HepG2 (cell line): ENCODE measurements around the gene ZBTB7C. TPM values are rescaled to one million over a fixed set of nuclear protein-coding genes. Genes with fewer than 3 reads are reported as not detected.

Experiments used
- ATAC-seq: fragments of 200-7000 bp; cut with Tn5 transposase; 3 replicates; pipeline ENCODE4 v1.9.1; 2020; ENCODE audit warnings: mild to moderate bottlenecking, moderate library complexity
- BruUV-seq: library from RNA; stranded (reverse); fragments of 400-500 nt; replicated peaks from 2 replicates; lab custom pipeline; 2021; lab: Mats Ljungman, UMichigan
- CTCF ChIA-PET: fragments of 300-600 bp; formaldehyde crosslinking; extraction: SDS; loops from one replicate; lab custom pipeline; 2021; ENCODE audit warnings: low total read pairs, inconsistent platforms, low intra/inter-chr PET ratio; lab: Yijun Ruan, JAX
- POLR2A ChIA-PET: fragments of 350-600 bp; sonication (Branson Sonifier 250); formaldehyde crosslinking; loops from one replicate; lab custom pipeline; 2020; ENCODE audit warnings: antibody characterized with exemption, inconsistent platforms; lab: Yijun Ruan, JAX
- DNase-seq: peaks from one replicate; pipeline ENCODE4 v3.0.0-alpha.2; 2015; ENCODE audit warnings: low spot score
- FAIRE-seq: peaks from 3 replicates; lab custom pipeline; 2011; peaks lifted over from hg19 to GRCh38; lab: Jason Lieb, UNC
- H2AFZ ChIP-seq: one replicate; pipeline ENCODE4 v1.6.1; 2011; ENCODE audit warnings: low read length, inconsistent platforms
- H3K27ac ChIP-seq: fragments of 300-600 bp; 3 replicates; pipeline ENCODE4 v1.8.0; 2011; ENCODE audit warnings: mixed run types, mild to moderate bottlenecking, mixed read lengths, low read length, inconsistent platforms; ENCODE audit not compliant: insufficient read depth; ENCODE audit errors: extremely low read length
- H3K27me3 ChIP-seq, 2 experiments: fragments of 200-600 bp in 1 of 2; 2 replicates in 1 of 2; 3 replicates in 1 of 2; pipeline versions ENCODE4 v1.6.0 to v1.8.0; 2011; ENCODE audit warnings: low read length in 2 of 2, mild to moderate bottlenecking in 2 of 2, moderate library complexity in 2 of 2, inconsistent platforms in 1 of 2; ENCODE audit not compliant: insufficient read depth in 2 of 2, control insufficient read depth in 1 of 2
- H3K36me3 ChIP-seq, 2 experiments: fragments of 200-600 bp in 1 of 2; replicated peaks in 1 of 2; 2 replicates in 1 of 2; 3 replicates in 1 of 2; pipeline versions ENCODE4 v1.5.1 to v1.8.0; 2011; ENCODE audit warnings: low read length in 2 of 2, inconsistent platforms in 1 of 2; ENCODE audit not compliant: insufficient read depth in 2 of 2, control insufficient read depth in 1 of 2
- H3K4me1 ChIP-seq: 2 replicates; pipeline ENCODE4 v1.5.1; 2012; ENCODE audit warnings: low read length, inconsistent platforms; ENCODE audit not compliant: insufficient read depth
- H3K4me2 ChIP-seq: 2 replicates; pipeline ENCODE4 v1.6.0; 2011; ENCODE audit warnings: low read depth, low read length, inconsistent platforms
- H3K4me3 ChIP-seq, 3 experiments: fragments of 200-600 bp in 1 of 3; sonication (generic), shearing (Covaris generic) in 1 of 3; replicated peaks in 1 of 3; 2 replicates each; pipeline ENCODE4 v1.5.1; 2011 to 2016; ENCODE audit warnings: low read length in 3 of 3, inconsistent platforms in 2 of 3, low read depth in 2 of 3, mild to moderate bottlenecking in 2 of 3, control low read depth in 1 of 3, mixed read lengths in 1 of 3; ENCODE audit not compliant: insufficient read depth in 1 of 3
- H3K79me2 ChIP-seq: one replicate; pipeline ENCODE4 v1.6.1; 2011; ENCODE audit warnings: low read length, inconsistent platforms; ENCODE audit not compliant: insufficient read depth
- H3K9ac ChIP-seq: 2 replicates; pipeline ENCODE4 v1.6.0; 2011; ENCODE audit warnings: mild to moderate bottlenecking, low read depth, low read length, inconsistent platforms; ENCODE audit not compliant: insufficient read depth
- H3K9me3 ChIP-seq: 2 replicates; pipeline ENCODE4 v1.5.1; 2012; ENCODE audit warnings: mild to moderate bottlenecking, low read length
- H4K20me1 ChIP-seq: 2 replicates; pipeline ENCODE4 v1.6.0; 2011; ENCODE audit warnings: inconsistent platforms, mild to moderate bottlenecking, low read length, moderate library complexity; ENCODE audit not compliant: insufficient read depth
- CC2D1A ChIP-seq: sonication (generic); formaldehyde crosslinking; IDR thresholded peaks from 2 replicates; pipeline ENCODE4 v1.8.1; 2023; ENCODE audit warnings: mild to moderate bottlenecking, missing genetic modification reagents
- GPN1 ChIP-seq: sonication (generic); formaldehyde crosslinking; IDR thresholded peaks from 2 replicates; pipeline ENCODE4 v1.5.1; 2020; ENCODE audit warnings: missing genetic modification reagents, borderline replicate concordance
- GTF2F1 ChIP-seq: fragments of 150-350 bp; IDR thresholded peaks from 2 replicates; pipeline ENCODE4 v1.6.1; 2014; ENCODE audit warnings: low read length
- HOXD1 ChIP-seq: sonication (generic); formaldehyde crosslinking; IDR thresholded peaks from 2 replicates; pipeline ENCODE4 v1.5.0; 2020; ENCODE audit warnings: missing genetic modification reagents
- IRF1 ChIP-seq: sonication (generic); formaldehyde crosslinking; IDR thresholded peaks from 2 replicates; pipeline ENCODE4 v1.4.0; 2020; ENCODE audit warnings: low read depth, mild to moderate bottlenecking, missing genetic modification reagents
- MIER3 ChIP-seq: IDR thresholded peaks from 2 replicates; pipeline ENCODE4 v1.6.1; 2016; ENCODE audit warnings: missing compliant biosample characterization, borderline replicate concordance
- ZNF333 ChIP-seq: sonication (generic); formaldehyde crosslinking; IDR thresholded peaks from 2 replicates; pipeline ENCODE4 v1.4.0; 2020; ENCODE audit warnings: mild to moderate bottlenecking, missing genetic modification reagents, borderline replicate concordance
- WGBS: methylation state at CpG from one replicate; pipeline ENCODE4 v1.1.6; 2017; ENCODE audit warnings: low lambda C conversion rate; 5-methylcytosine and 5-hydroxymethylcytosine counted together
- in situ Hi-C: cut with HindIII; loops from 2 replicates; pipeline ENCODE4 v1.10.0; 2017; ENCODE audit warnings: low pct_unique_long_range_greater_than_20kb; ENCODE audit not compliant: extremely low pct_ligation_motif_present
- intact Hi-C: fragments of 100-400 bp; cut with micrococcal nuclease; formaldehyde crosslinking; loops from one replicate; pipeline ENCODE4 v1.10.0; 2022; ENCODE audit not compliant: unreplicated experiment
- polyA plus RNA-seq, 8 experiments: library from polyadenylated mRNA; depleted of rRNA in 3 of 8; stranded (reverse) in 7 of 8; unstranded in 1 of 8; fragments of >200 nt; fragmentation: Illumina TruSeq in 4 of 8; extraction: Trizol in 4 of 8; gene quantifications; 2 replicates each; pipeline versions ENCODE4 v1.2.1 to v1.2.3, GENCODE V29; 2011 to 2016; ENCODE audit warnings: low read depth in 4 of 8, missing spikeins in 1 of 8, mixed read lengths in 1 of 8; ENCODE audit not compliant: insufficient read depth in 1 of 8
- small RNA-seq, 3 experiments: library from RNA; depleted of rRNA; stranded (forward); fragments of <200 nt; gene quantifications; one replicate each; pipeline ENCODE3, GENCODE V24; 2012; ENCODE audit warnings: low read depth in 2 of 3, low replicate concordance in 1 of 3; ENCODE audit not compliant: insufficient read length in 3 of 3, insufficient read depth in 2 of 3
- total RNA-seq, 5 experiments: library from RNA; depleted of rRNA; stranded (reverse); fragments of >200 nt; fragmentation: Illumina TruSeq; extraction: Trizol; gene quantifications; 2 replicates each; pipeline ENCODE4 v1.2.3, GENCODE V29; 2016; ENCODE audit warnings: low read depth in 1 of 5

Gene ZBTB7C
- total and polyA plus RNA-seq, 2 of the 13 experiments (the other 11 are each of a cell fraction or from before 2014, with no cell fraction given), result 0.01 to 0.04 TPM

- H3K9me3 ChIP-seq, result no peaks in the 10 kb centered on the region
- no TSS peak for BruUV-seq
- FAIRE-seq (no peak), ATAC-seq (no peak)
- H3K9ac ChIP-seq, result no peak overlapping the region
- intact Hi-C loops, result no loop called here
- ChIA-PET POLR2A (no interaction called here), CTCF (no interaction called here)
- no peaks in the 10 kb centered on the region for H3K79me2 ChIP-seq
- no peak overlapping the region for H3K4me3 ChIP-seq
- in situ Hi-C loops, result no loop called here
- no peaks in the 10 kb centered on the region for H3K36me3 ChIP-seq
- H3K4me2 ChIP-seq, result no peak overlapping the region
- H2AFZ ChIP-seq, result no peak overlapping the region
- WGBS, result 33% methylated on average over 2 of the region's 2 CpGs
- TF ChIP-seq GTF2F1 (no peak), CC2D1A (no peak), MIER3 (CRISPR knock-in tag) (no peak), IRF1 (CRISPR knock-in tag) (no peak), ZNF333 (CRISPR knock-in tag) (no peak), GPN1 (CRISPR knock-in tag) (no peak), HOXD1 (no peak)
- TF ChIP-seq, all 625 proteins: peak for 0
- no peak for DNase-seq
- Histone ChIP-seq H3K27ac (no peak overlapping the region), H3K27me3 (peaks cover 1 to 18% of the 10 kb centered on the region in 2 experiments; a peak in 4 of 5 replicates), H3K4me1 (no peaks in the 10 kb centered on the region), H4K20me1 (no peaks in the 10 kb centered on the region)
Measured at GRCh38 chr18:47978141-47978540, 431.0 kb downstream of the ZBTB7C start.

Small RNA genes within 50 kb of the gene (small RNA-seq; reads per million reads assigned to genes)
- gene RNU6-708P, result 0 reads per million in 3 experiments

Other genes starting within 250 kb of the ZBTB7C start
- 13.1 and 18.2 TPM in 2 replicates for gene CTIF, start 129.6 kb upstream of the ZBTB7C start, total RNA-seq (2016; rRNA removed; fragmentation: Illumina TruSeq; extraction: Trizol)
- 22.1 and 28.0 TPM in 2 replicates for gene CTIF, start 129.6 kb upstream of the ZBTB7C start, polyA plus RNA-seq (2011; rRNA removed)